ENCODE data around the gene NANS. TPM values are rescaled to one million over a fixed set of nuclear protein-coding genes. Genes with fewer than 3 reads are reported as not detected.
"Not testable (repeated sequence)": the region's sequence is repeated elsewhere in the genome, so short reads cannot be mapped to it uniquely, and the experiment has no call there.

The NANS gene
- total RNA-seq, 1 donor from 2014 or later = 64.2 TPM

GRCh38 chr9:98076514-98076890, 20.0 kb downstream of the NANS start:
- DNase-seq (ENCODE audit: low read depth) = not testable (repeated sequence)

DNA sequence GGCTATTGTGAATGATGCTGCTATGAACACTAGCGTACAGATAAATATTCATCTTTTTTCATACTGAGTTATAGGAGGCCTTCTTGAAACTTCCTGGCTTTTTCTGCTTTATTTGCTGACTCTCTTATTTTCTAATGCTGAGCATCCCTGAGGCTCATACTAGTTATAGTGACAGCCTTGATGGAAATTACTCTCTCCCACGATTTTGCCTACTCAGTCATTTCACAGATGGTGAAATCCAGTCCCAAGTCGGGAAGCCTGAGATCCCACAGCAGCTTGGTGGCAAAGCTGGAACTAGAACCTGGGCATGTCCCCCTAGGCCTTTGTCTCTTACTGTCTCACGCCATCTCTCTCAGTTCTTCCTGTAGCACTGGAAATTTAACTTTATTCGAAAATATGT, 22.4 kb downstream of the NANS start:
- DNase-seq (ENCODE audit: low read depth) = no peak

- no peak for DNase-seq (ENCODE audit: low read depth)
Observed at GRCh38 chr9:98080326-98080725, 23.8 kb downstream of the NANS start.

DNA sequence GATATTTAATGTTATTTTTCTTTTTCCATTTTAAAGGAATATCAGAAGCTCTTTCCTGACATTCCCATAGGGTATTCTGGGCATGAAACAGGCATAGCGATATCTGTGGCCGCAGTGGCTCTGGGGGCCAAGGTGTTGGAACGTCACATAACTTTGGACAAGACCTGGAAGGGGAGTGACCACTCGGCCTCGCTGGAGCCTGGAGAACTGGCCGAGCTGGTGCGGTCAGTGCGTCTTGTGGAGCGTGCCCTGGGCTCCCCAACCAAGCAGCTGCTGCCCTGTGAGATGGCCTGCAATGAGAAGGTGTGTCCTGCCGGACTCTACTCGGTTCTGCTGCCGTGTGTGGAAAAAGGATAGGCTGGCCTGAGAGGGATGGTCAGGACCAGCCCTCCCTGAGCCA, 24.2 kb downstream of the NANS start:
- no peak for DNase-seq (ENCODE audit: low read depth)

DNA sequence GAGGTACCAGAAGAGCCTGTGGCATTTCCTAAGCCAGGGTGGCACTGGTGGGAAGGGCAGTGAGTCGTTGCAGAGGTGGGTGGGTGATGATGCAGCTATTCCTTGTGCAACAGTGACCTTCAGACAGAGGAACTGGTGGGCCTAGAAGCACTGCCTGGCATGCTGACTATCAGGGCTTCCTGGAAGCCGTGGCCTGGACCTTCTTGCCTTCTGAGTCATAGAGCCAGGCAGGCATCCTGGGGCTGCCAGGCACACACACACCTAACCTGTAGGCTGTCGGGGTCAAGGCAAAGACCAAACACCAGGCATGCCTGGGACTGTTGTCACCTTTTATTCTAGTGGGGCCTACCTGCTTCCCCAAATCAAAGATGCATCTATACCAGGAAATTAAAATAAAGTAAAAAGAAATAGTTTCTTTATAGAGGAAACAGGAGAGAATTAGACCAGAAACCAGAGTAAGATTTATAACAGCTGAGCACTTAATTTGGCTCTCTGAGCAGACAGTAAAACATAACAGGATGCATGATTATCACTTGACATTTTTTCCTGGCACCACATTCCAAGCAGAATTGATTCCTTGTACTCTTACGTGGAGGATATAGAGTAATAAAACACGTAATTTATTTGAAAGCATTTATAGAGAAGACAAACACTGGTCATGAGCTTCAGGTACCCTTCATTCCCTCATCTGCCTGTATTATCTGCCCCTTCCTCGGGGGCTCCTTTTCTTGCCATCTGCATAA, 25.1 kb downstream of the NANS start:
- DNase-seq (ENCODE audit: low read depth) = no peak

GRCh38 chr9:98083061-98083501, 26.5 kb downstream of the NANS start:
- DNase-seq (ENCODE audit: low read depth) = no peak

DNA sequence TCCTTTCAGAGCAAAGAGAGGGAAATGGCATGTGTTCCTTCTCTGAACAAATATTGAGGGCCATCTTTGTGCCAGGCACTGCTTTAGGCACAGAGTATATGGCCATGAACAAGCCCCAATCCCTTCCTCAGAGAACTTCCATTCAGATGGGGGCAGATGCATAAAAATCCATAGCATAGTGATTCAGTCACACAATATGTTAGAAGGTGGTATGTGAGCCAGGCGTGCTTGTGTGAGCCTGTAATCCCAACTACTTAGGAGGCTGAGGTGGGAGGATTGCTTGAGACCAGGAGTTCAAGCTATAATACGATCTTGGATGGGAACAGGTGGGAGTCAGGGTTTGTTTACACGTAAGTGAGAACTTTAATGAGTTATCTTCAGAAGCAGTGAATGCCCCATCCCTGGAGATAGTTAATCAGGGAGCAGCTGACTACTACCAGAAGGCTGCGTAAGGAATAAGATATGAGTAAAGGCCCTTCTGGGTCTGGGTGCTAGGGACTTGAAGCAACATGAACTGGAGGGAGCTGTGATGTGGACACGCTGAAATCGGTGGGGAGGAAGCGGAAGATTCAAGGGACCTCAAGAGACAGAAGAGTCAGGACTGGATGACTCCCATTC, 27.1 kb downstream of the NANS start:
- DNase-seq (ENCODE audit: low read depth) = no peak

DNA sequence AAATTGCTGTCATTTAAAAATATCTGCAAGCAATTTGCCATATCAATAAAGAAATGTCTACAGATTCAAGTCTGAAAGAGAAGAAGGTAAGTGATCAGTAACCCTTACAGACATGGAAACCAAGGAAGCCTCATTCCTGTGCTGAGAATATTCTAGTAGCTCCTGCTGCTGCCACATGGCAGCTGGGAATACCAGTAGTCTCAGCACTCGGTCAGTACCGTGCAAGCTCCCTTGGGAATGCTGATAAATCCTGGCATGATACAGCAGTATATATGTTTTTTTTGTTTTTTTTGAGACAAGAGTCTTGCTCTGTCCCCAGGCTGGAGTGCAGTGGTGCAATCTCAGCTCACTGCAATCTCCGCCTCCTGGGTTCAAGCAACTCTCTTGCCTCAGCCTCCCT, 27.9 kb downstream of the NANS start:
- no peak for DNase-seq (ENCODE audit: low read depth)

DNA sequence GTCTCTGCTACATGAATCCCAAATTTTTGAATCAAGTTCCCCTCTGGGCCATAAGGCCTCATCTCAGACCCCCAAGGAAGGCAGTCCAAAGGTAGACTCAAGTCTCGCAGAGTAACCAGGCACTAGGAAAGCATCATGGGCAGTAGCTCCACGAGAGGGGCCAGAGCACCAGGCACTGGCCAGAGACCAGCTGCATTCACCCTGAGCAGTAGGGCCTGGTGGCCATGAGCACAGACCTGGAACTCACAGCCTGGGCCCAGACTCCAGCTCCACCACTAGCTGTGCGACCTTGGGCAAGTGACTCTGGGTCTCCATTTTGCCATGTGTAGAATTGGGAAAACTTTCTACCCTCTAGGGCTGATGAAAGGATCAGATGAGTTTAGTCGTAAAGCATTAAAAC, 28.5 kb downstream of the NANS start:
- no peak for DNase-seq (ENCODE audit: low read depth)

DNA sequence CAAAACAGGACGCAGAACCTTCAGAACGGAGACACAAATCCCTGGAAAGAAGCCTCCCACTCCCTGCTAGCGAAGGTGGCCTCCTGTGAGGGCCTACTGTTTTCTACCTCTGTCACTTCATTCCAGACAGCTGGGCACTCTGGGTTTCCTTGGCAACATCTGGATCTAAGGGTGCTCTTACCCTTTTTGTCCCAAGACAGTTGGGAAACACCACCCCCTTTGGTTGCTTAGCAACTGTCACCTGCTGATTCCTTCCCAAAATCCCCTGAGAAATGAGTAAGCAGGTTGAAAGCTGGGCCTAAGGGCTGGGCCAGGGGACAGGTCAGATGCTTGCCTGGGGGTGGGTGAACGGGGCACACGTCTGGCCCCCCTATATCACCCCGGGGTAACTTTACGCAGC, 29.4 kb downstream of the NANS start:
- DNase-seq (ENCODE audit: low read depth) = no peak

GRCh38 chr9:98086461-98086860, 29.9 kb downstream of the NANS start:
- DNase-seq (ENCODE audit: low read depth) = no peak

DNA sequence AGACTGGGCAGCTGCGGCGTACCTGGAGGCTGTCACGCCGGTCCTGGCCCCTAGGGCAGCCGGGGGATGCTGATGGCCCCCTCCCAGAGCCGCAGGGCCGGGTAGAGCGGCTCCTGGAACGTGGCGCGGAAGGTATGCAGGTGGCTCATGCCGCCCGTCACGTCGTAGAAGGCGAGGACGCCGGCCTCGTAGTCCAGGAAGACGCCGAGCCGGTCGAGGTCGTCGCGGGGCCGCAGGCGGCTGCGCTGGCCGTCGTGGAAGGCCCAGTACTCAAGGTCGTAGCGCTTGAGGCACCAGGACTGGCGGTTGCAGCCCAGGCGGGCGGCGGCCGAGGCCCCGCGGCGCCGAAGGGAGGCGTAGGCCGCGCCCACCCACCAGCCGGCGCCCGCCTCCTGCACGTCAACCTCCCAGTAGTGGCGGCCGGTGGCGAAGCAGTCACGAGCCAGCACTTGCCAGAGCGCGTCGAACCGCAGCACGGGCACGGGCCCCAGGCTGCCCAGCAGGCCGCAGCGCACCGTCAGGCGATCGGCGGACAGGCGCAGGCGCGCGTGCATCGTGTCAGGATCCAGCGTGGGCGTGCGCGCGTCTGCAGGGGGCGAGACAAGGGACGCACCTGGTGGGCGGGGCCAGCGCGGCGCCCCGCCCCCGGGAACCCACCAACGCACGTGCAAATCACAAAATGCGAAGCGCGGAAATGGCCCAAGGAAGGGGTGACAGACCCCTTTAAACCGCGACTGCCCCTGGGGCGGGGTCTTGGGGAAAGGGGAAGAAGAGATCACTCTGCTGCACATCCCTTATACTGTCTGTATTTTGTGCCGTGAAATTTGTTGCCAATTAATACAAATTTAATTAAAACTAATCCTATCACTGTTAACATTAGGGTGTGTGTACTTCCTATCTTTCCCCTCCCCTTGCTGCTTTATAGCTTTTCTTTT, 31.2 kb downstream of the NANS start:
- no peak for DNase-seq (ENCODE audit: low read depth)

- DNase-seq (ENCODE audit: low read depth) = not testable (repeated sequence)
Observed at GRCh38 chr9:98090674-98091073, 34.1 kb downstream of the NANS start.

DNA sequence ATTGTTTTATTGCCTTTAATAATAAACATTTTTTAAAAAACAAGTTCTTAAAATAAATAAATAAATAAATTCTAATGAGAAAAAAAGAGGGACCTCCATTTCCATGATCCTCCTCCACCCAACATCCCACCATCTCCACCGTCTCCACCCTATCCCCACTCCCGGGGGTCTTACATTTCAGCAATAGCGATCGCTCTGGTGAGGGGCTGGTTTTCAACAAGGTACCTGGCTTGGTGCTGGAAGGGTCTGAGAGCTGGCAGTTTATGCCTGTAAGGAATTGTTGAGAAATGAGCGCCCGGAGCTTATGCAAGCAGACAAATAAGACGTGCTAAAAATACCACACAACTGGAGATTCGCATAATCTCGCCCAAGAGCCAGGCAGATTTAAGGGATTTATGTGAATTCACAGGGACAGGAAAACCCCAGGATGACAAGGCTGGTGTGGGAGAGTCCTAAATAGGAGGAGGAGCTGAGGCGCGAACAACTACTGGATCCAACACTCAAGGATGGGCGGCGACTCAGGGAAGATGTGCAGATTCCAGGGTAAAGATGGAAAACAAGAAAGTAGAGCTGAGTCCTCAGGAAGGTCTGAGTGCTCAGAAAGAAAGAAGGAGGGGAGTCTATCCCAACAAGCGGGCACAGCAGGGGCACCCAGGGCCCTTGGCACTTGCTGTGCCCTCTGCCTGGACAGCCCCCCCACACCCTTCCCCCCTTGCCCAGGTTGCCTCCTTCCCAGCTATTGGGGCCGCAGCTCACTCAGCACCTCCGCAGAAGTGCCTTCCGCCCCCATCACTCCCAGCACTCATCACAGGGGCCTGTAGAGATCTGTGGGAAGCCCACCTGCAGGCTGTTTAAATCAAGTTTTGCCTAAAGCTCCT, 35.4 kb downstream of the NANS start:
- DNase-seq (ENCODE audit: low read depth) = no peak

DNA sequence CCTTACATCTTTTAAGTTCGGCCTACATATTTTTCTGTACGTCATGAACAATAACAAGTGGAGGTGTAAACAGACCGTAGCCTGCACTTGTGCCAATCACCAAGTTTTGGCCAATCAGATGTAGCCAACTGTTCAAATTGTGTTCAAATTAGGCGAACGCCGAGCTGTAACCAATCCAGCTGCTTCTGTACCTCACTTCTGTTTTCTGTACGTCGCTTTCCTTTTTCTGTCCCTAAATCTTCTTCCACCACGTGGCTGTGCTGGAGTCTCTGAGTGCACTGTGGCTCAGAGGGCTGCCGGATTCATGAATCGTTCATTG, 36.0 kb downstream of the NANS start:
- DNase-seq (ENCODE audit: low read depth) = no peak

- DNase-seq (ENCODE audit: low read depth) = no peak
Observed at GRCh38 chr9:98094316-98094715, 37.8 kb downstream of the NANS start.

- no peak for DNase-seq (ENCODE audit: low read depth)
Observed at GRCh38 chr9:98094851-98095250, 38.3 kb downstream of the NANS start.

GRCh38 chr9:98095401-98095800, 38.9 kb downstream of the NANS start:
- DNase-seq (ENCODE audit: low read depth) = no peak

DNA sequence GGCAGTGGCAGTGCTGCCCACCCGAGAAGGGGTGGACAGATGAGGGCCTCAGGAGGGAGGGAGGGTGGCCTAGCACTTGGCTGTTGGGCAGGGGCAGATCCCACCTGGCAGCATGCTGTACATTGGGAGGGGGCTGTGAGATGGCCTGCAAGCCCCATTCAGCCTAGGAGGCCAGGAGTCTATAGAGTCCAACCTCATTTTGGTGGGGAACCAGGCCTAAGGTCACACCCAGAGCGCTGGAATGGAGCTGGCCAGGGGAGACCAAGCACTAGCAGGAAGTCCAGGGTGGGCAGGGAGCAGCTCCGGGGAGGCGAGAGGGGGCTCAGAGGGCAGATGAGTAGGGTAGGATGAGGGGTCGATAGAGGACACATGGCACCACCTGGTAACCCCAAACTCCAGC, 39.6 kb downstream of the NANS start:
- DNase-seq (ENCODE audit: low read depth) = no peak

DNA sequence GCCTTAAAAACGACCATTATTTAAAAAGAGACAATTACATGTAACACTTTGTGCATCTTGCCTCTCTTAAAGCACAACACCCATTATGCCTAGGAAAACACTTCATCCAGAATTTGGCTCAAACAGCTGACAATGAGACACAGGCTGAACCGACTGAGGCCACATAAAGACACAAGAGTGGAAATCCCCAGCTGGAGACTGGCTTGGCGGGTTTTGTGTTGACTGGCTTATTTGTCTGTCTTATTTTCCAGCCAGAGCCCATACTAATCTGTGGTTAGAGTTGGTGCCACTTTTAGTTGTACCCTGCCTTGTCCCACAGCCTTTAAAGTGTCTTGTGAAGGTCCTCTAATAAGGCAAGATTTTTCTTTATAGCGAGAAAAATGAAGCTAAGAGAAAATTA, 41.3 kb downstream of the NANS start:
- peak; percentile 43 for DNase-seq (ENCODE audit: low read depth)

GRCh38 chr9:98099346-98099745, 42.8 kb downstream of the NANS start:
- DNase-seq (ENCODE audit: low read depth) = no peak

Data from myocyte (in vitro differentiated cells).